GM18873 (cell line): ENCODE data around the gene UNC5A.

ENCODE experiments used
- ATAC-seq: cut with Tn5 transposase; IDR thresholded peaks from one replicate; pipeline ENCODE4 v1.9.1; 2021; ENCODE audit warnings: mild to moderate bottlenecking, moderate library complexity, moderate number of reproducible peaks; ENCODE audit not compliant: unreplicated experiment, low FRiP score

UNC5A gene

GRCh38 chr5:176876506-176877431, 66.4 kb downstream of the UNC5A start:
- ATAC-seq: no peak

GRCh38 chr5:176877793-176878331, 67.5 kb downstream of the UNC5A start:
- ATAC-seq: no peak

DNA sequence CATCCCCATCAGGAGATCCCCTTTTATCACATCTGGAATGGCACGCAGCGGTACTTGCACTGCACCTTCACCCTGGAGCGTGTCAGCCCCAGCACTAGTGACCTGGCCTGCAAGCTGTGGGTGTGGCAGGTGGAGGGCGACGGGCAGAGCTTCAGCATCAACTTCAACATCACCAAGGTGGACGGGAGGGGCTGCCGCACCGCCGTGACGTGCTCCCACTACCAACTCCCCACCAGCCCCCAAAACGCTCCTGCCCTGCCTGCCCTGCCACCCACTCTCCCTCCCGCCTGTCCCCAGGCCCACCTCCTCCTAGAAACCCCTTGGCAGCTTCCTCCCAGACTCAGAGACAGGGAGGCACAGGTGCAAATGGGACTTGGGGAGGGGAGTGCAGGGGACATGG, 68.1 kb downstream of the UNC5A start:
- ATAC-seq: no peak

- no peak for ATAC-seq
Measured at GRCh38 chr5:176878906-176879662, 68.7 kb downstream of the UNC5A start.

GRCh38 chr5:176879663-176880361, 69.5 kb downstream of the UNC5A start:
- no peak for ATAC-seq

DNA sequence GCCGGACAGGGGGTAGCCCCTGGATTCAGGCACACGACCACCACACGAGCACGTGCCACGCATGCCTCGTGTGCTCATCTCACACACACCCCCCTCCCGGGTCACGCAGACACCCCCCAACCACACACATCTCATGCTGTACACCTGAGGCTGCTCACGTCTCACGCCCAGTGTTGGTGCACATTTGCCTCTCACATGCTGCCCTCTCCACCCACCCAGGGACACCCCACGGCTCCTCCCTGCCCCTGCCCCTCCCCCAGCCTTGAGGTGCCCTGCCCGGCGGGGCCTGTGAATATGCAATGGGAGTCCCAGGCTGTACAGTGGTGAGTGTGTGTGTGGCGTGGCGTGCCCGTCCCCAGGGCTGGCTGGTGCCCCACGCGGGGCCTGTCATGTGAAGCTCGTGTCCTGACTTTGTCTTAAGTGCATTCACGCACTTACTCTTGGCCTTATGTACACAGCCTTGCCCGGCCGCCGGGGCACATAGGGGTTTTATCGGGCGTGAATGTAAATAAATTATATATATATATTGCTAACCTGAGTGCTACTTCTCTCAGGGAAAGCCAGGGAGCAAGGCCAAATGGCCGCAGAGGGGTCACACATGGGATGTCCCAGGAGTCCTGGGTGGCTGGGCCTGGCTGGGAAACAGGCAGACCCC, 70.1 kb downstream of the UNC5A start:
- ATAC-seq: no peak

DNA sequence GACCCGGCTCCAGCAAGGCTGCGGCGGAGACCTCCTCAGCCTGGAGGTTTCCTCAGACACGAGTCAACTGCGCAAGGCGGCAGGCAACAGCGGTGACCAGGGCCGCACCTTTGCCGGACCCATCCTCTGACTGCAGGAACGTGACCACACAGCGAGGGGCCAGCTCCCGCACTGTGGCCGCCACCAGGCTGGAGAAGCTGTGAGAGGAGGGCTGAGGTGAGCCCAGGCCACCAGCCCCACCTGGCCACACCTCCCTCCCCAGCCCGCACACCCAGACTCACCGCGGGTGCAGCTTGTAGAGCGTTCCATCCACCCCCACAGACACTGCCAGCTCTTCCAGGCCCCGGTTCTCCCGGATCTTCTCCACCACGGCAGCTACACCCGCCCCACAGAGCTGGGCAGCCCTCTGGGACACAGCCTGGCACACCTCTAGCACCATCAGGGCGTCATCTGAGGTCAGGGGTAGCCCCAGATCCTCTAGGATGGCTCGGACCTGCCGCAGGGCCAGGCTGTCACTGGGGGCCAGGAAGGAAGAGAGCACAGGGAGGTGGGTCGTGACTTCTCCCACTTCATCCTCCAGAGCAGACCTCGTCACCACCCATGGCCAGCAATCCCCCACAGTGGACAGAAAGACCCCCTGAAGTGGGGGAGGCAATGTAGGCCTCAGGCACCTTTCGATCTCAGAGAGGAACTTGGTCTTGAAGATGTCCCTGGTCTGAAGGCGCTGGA, 70.8 kb downstream of the UNC5A start:
- no peak for ATAC-seq

- ATAC-seq: no peak
Measured at GRCh38 chr5:176881816-176882566, 71.6 kb downstream of the UNC5A start.

DNA sequence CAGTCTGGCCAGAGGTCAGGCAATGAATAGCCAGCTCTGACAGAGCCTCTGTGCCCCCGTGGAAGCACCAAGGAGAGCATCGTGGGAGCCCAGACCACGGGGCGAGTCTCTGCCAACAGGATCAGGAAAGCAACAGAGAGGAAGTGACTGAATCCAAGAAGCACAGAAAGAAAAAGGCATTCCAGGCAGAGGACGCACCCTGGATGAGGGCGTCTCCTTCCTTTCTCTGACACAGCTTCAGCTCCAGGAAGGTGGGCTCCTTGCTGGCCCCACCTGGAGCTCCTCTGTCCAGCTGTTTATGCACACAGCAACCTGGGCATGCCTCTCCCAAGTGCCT, 72.2 kb downstream of the UNC5A start:
- ATAC-seq: no peak

GRCh38 chr5:176883700-176884570, 73.6 kb downstream of the UNC5A start:
- no peak for ATAC-seq

DNA sequence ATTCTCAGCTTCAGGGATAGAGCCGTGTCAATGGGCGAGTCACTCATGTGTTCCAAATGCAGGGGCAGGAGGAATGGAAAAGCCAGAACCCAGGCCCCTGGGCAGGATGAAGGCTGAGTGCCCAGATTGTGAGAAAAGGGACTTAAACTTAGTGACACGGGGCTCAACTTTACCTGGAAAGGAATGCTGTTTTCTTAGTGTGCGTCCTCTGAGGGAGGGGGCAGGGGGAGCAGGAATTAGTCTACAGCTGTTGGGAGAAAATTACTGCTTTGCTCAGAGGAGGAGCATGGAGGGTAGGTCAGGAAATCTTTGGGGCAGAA, 74.2 kb downstream of the UNC5A start:
- ATAC-seq: no peak

GRCh38 chr5:176886336-176887251, 76.2 kb downstream of the UNC5A start:
- ATAC-seq: no peak

- no peak for ATAC-seq
Measured at GRCh38 chr5:176887252-176887849, 77.0 kb downstream of the UNC5A start.

DNA sequence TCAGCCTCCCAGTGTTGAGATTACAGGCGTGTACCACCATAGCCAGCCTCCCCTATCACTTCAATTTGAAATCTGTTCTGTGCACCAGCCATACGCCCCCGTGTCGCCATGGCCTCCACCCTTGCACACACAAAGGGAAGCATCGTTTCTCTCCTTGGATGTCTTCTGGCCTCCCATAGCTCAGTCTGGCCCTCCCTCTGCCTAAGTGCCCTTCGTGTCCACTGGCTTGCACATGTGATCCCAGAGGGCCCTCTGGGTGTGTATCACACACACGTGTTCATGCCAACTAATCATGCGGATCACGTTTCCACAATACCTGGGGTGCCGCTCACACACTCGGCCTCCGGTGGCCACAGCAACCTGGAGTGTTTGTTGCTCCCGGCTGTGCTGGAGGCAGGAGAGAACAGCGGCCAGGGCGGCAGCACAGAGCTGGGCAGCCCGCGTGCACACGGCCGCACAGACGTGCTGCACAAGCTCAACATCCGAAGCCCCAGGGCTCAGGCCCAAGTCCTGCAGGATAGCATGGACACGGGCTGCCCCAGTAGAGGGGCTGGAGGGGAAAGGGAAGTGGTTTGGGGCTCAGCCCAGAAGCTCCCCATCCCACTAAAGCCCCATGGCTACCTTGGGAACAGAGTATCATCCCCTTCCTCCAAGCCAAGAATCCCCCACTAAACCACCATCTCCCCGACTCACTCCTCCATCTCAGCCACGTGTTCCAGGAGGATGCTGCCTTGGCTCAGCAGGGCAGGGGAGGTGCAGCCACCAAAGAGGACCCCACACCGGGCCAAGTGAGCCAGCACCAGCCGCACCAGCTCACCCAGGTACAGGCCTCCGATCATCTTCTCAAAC, 77.9 kb downstream of the UNC5A start:
- no peak for ATAC-seq

DNA sequence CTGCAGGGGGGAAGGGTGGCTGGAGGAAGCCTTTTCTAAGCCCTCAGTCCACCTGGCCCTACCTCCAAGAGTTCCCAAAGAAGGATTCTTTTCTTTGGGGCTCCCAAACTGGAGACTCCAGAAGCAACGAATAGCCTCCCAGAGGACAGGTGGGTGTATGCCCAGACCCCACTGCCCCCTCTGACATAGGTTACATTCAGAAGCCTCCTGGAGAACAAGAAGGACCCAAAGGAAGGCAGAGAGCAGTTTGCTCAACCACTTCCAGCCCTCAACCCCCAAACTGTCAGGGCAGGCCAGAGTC, 78.5 kb downstream of the UNC5A start:
- ATAC-seq: no peak
